Ovary (tissue), 3 donors: ENCODE results near the gene PIK3R6.

ENCODE experiments used
- CTCF ChIP-seq, 3 donors: fragments of 450-650 bp in 2 of 3; fragments of 200-600 bp in 1 of 3; IDR thresholded peaks; one replicate each; pipeline versions ENCODE4 v1.5.1 to v1.8.0; 2016 to 2022; ENCODE audit warnings: antibody characterized with exemption in 3 of 3, mild to moderate bottlenecking in 1 of 3
- POLR2A ChIP-seq: fragments of 450-650 bp; IDR thresholded peaks from one replicate; pipeline ENCODE4 v1.6.1; 2017; ENCODE audit warnings: antibody characterized with exemption, mild to moderate bottlenecking, moderate library complexity
- donor health status: DM: no; HTN: no; CAD: no.

- TF ChIP-seq POLR2A (no peak), CTCF (IDR thresholded peaks at IDR 0.05) (no peak)
Measured at GRCh38 chr17:8831234-8831849, 36.1 kb downstream of the PIK3R6 start.
